ENCODE measurements around the gene PHLPP1.
"Not testable (repeated sequence)": the region's sequence is repeated elsewhere in the genome, so short reads cannot be mapped to it uniquely, and the experiment has no call there.

The PHLPP1 gene
- total RNA-seq: 6.2 to 30.5 (median 18.5) reads per million in 17 experiments

DNA sequence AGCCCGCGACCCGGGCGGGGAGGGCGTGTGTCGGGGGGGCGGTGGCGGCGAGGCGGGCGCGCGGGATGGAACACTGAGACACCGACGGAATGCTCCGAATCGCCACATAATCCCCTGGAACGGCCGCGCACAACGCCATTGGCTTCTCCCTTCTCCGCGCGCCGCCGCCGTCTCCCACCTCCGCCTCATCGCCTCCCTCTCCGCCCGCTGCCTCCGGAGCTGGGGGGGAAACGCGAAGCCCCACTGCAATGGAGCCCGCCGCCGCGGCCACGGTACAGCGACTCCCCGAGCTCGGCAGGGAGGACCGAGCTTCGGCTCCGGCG lies at the start of gene PHLPP1:
Gene PHLPP1, plus strand, starts transcription at position 106 of the 323 bp plus-strand sequence. Its CDS starts 143 bp downstream, at position 249.
- DNase-seq: no peak

DNA sequence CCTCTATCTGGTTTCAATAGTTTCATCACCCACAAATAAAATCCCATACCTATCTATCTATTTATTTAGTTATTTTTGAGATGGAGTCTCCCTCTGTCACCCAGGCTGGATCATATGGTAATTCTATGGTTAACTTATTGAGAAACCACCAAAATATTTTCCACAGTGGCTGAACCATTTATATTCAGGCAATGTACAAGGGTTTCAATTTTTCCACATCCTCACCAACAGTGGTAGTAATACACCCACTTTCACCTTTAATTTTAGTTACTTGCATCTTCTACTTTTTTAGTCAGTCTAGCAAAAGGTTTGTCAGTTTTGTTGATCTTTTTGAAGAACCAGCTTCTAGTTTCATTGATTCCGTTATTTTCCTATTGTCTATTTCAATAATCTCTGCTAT lies 46.1 kb upstream of the PHLPP1 start:
- DNase-seq: no peak

DNA sequence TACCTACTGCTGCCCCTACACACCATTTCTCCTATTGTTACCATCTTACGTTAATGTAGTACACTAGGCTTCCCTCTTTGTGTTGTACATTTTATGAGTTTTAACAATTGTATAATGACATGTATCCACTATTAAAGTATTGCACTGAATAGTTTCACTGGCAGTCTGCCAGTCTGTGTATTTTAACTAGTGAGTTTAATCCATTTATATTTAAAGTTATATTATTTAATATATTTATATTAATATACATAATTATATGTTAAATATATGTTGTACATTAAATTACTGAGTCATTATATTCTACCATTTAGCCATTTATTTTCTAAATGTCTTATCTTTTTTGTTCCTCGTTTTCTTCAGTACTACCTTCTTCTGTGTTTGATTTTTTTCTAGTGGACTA lies 44.8 kb upstream of the PHLPP1 start:
- no peak for DNase-seq

DNA sequence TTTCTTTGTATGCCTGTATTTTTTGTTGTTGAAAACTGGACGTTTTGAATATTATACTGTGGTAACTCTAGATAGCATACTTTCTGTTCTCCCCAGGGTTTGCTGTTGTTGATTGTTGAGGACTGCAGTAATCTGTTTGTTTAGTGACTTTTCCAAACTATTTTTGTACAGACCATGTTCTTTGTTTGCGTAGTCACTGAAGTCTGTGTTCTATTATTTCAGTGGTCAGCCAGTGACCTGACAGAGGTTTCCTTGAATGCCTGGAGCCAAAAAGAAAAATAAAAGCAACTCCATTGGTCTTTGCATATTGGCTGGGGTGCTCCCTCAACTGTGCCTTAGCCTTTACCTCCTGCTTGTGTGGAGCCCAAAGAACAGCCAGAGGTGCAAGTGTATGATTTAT lies 42.7 kb upstream of the PHLPP1 start:
- DNase-seq: no peak

DNA sequence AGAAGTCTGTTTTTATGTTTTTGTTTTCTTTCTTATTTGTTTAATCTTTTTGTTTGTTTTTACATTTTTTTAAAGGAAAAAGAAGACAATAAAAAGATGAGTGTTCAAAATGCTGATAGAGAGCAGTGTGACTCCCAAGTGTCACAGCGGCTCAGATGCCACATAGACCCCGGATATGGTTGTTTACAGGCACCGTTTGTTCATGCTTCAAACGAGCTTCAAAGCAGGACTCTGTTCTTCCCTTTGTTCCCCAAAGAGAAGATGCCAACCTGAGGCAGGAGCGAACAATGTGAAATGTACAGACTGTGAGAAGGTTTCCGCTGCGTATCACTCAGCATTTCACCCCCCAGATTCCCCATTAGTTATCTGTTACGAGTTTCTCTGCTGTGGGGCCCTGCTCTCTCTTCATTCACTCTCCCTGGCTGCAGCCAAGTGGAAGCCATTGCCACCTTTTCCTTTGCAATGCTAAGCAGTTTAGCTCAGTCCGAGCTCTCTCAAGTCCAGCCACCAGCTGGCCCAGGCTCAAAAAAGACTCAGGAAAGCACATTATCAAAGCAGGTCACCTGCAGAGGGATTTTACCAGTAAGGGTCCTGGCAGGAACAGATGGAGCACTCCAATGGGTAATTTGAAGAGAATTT lies 36.4 kb upstream of the PHLPP1 start:
- DNase-seq: no peak

DNA sequence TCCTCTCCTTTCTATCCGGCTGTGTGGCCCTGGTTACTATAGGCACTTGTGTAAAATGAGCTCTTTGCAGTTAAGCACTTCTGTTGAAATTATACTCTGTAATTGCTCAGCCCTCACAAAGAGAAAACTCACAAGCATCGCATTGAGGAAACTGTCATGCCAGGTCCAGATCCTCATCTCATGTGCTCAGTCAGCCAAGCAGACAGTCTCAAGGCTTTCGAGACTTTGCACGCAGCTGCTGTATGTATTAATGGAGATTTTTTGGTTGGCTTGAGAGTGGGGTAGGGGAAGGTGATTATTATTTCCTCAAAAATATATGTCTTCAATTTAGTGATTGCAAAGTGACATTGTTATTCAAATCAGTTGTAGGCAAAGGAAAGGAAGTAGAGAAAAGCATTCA lies 33.0 kb upstream of the PHLPP1 start:
- no peak for DNase-seq

DNA sequence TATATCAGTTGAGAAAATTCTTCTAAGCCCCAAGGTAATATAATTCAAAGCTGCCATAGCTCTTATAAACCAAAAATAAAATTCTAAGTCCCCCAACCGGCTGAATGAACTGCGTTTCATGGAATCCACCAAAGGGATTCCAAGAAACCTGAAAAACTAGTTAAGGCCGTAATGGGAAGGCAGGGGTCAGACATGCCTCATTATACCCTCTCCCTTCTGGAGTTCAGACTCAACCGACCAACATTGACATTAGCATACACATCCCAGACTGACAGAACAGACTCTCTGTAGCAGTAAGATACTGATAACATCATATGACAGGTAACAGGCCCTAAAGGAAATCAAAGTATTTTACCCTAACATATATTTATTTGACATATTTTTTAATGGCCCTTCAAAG lies 31.4 kb upstream of the PHLPP1 start:
- DNase-seq: no peak

DNA sequence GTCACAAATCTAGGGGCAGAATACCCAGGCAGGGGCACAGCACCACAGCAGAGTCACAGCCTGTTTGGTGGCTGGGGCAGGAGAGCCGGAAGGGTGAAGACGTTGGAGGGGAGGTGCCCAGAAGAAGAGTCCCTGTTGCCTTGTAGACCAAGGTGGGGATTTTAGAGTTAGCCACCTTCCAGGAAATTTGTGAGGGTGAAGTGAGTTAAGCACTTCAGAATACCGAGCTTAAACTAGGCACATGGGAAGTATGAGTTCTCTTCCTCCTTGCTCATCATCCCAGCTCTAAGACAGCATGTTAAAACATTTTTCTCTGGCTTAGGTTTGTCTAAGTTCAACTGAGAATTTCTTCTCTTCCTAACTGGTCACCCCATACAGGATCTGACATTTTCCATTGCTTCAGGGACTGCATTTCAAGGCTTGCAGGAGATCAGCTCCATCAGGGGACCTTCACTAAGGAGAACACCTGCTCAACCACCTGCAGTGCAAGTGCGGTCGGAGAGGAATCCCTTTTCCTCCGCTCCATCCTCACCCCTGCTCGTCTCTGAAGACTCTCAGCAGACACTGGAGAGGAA lies 26.5 kb upstream of the PHLPP1 start:
- no peak for DNase-seq

DNA sequence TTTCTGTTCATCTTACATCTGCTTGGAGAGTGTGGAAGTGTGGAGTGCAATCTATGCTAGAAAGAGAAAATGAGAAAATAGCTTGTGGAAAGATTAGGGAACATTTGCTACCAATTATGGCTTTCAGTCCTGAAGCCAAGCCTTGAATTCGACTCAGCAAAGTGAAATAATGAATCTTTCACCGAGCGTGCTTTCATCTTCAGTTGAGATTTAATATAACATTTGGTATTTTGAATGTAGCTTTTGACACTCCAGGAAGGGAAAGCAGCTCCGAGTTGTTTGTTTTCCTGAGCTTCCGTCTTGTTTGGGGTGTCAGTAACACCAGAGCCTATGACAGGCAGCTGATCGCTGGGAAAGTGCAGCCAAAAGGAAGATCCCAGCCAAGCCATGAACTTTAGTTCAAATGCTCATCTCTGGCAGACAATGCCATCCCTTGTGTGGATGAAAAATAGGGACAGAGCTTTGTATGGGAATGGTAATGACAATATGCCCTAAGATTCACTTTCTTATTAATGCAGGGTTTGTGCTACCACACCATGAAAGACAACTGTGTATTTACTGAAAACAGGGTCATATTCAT lies 25.0 kb upstream of the PHLPP1 start:
- DNase-seq: no peak

DNA sequence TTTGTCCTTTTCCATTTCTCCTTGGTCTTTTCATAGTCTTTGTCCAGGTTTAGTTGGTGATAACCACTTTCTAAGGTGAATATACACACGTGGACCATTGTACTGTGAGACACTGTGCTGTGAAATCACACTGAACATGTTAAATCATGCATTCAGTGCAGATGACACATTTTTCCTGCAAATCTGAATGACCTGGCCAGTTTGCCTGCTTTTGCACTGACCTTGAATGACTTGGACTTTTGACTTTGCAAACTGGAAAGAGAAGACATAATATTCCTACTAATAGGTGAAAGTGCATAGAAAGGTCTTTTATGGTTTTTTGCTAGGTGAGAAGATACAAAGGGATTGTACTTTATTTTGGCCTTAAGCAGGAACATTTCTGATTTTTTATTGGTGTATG lies 21.7 kb upstream of the PHLPP1 start:
- DNase-seq: no peak

DNA sequence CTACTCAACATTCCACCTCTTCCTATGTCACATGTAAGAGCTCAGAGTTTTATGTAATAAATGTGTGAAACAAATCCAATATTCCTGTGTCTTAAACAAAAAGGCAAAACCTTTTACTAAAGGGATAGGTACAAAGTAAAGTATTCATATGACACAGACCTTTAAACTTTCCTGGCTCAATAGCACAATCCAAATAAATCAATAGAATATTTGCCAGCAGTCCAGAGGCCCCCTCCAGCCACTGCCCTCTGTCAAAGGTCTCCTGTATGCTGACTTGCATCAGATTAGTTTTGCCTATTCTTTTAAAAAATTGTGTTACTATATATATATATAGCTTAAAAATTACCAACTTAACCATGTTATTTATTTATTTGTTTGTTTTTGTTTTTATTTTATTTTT lies 17.7 kb upstream of the PHLPP1 start:
- no peak for DNase-seq

DNA sequence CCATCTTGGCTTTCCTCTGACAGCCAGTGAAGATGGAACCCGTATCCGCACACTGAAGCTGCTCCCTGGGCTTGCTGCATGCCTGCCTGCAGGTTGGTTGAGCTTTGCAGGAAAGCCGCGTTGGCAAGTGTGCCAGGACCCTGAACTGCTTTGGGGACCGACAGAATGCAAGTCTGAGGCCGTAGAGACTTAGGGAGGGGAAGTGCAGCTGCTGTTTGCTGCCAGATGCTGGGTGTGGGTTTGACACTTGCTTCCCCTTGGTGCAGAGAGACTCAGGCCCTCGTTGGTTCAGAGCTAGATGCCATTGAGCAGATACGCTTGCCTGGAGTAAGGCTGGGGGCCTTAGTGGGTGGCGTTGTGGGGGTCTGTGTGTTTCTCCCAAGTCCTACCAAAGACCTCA lies 13.1 kb upstream of the PHLPP1 start:
- peak; percentile 32 to 61 (median 54) for DNase-seq

DNA sequence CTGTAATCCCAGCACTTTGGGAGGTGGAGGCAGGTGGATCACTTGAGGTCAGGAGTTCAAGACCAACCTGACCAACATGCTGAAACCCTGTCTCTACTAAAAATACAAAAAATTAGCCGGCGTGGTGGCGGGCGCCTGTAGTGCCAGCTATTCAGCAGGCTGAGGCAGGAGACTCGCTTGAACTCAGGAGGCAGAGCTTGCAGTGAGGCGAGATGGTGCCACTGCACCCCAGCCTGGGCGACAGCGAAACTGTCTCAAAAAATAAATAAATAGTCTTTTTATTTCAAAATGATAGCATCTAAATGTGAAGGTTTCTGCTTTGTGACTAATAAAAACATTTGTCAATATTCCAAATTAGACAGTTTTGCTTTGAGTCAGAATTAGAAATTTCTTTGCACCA lies 8.5 kb upstream of the PHLPP1 start:
- DNase-seq: not testable (repeated sequence)

DNA sequence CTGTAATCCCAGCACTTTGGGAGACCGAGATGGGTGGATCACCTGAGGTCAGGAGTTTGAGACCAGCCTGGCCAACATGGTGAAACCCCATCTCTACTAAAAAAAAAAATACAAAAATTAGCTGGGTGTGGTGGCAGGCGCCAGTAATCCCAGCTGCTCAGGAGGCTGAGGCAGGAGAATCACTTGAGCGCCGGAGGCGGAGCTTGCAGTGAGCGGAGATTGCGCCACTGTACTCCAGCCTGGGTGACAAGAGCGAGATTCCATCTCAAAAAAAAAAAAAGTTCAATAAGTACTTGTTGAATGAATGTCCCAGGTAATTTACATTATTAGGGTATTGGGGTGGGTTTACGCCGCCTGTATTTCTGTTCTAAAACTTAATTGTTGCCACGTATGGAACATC lies 5.4 kb upstream of the PHLPP1 start:
- not testable (repeated sequence) for DNase-seq

DNA sequence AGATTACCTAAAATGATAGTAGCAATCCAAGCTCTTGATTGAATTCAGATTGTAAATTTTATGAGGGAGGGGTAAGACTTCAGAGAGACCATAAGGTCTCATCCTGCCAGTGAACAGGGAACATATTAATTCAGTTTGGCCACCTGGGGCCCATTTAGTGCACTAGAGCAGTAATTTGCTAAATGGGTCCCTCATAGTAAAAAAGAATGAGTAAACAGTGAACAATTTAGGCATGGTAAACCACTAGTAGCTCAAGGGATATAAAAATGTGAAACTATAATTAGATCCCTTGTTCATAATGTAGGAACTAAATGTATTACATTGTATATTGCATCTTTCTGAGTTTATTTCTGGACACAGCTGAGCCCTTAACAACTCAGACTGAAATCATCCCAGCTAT lies 4.9 kb upstream of the PHLPP1 start:
- no peak for DNase-seq

DNA sequence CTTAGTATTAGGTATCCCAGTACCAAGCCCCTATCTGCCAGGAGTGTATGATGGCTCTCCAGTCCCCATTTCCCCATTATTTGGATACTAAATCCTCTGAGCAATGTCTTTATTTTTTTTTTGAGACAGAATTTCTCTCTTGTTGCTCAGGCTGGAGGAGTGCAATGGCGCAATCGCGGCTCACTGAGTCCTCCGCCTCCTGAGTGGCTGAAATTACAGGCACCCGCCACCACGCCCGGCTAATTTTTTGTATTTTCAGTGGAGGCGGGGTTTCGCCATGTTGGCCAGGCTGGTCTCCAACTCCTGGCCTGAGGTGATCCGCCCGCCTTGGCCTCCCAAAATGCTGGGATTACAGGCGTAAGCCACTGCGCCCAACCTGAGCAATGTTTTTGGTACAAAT lies 3.6 kb upstream of the PHLPP1 start:
- DNase-seq: no peak

DNA sequence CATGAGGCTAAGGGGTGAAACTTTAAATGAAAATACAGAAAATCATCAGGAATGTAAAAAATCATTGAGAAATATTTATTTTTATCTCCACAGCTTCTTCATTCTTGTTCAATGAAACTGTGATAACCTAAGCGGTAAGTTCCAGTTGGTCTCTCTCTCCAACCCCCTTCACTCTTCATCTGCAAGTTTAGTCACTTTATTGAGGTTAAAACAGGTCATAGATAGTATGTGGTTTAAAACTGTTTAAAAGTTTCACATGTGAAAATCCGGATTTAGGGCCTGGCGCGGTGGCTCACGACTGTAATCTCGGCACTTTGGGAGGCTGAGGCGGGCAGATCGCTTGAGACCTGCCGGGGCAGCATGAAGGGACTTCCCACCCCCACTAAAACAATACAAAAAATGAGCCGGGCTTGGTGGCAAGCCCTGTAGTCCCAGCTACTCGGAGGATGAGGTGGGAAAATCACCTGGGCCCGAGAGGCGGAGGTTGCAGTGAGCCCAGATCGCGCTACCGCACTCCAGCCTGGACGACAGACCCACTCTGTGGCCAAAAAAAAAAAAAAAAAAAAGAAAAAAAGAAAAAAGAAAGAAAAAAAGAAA lies 1.6 kb upstream of the PHLPP1 start:
- DNase-seq: no peak

DNA sequence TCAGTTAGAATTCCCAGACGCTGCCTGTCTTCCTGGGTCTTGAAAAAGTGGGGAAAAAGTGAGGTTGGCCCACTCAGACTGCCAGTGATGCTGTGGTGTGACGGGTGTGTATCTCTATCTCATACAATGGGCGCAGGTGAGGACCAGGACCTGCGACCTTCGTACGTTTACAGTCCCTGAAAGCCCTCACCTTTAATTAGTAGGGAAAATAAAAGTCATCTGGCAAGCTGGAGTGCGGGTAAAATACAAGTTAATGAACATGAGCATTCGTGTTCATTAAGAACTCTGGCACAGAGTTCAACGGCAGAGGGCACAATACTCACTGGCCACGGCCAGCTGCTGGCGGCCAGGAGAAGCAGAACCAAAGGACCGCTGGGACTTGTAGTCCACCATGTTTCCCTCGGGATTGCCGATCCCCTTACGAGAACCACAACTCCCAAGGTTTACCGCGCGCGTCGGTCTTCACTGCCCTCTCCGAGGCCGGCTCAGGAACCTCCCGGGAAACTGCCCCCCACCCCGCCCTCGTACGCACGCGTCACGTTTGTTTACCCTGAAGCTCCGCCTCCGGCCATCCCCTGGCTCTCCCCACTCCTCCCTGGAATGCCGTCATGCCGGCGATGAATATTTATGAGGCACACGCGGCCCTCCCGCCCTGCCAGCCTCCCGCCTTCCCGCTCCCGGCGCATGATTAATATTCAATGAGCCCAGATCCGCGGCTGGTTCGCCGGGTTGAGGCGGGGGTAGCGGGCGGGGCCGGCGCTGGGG lies 488 bp upstream of the PHLPP1 start:
- peak; percentile 99 to 100 (median 100) for DNase-seq

DNA sequence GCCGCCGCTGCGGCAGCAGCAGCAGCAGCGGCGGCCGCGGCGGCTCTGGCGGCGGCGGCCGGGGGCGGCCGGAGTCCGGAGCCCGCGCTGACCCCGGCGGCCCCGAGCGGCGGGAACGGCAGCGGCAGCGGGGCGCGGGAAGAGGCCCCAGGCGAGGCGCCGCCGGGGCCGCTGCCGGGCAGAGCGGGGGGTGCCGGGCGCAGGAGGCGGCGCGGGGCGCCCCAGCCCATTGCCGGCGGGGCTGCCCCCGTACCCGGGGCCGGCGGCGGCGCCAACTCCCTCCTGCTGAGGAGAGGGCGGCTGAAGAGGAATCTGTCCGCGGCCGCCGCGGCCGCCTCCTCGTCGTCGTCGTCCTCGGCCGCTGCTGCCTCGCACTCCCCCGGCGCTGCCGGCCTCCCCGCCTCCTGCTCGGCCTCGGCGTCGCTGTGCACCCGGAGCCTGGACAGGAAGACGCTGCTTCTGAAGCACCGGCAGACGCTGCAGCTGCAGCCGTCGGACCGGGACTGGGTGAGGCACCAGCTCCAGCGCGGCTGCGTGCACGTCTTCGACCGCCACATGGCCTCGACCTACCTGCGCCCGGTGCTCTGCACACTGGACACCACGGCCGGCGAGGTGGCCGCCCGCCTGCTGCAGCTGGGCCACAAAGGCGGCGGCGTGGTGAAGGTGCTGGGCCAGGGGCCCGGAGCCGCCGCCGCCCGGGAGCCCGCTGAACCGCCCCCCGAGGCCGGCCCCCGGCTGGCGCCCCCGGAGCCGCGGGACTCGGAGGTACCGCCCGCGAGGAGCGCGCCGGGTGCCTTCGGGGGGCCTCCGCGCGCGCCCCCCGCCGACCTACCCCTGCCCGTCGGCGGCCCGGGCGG lies 646 bp downstream of the PHLPP1 start:
- DNase-seq: peak; percentile 64 to 83 (median 75)

DNA sequence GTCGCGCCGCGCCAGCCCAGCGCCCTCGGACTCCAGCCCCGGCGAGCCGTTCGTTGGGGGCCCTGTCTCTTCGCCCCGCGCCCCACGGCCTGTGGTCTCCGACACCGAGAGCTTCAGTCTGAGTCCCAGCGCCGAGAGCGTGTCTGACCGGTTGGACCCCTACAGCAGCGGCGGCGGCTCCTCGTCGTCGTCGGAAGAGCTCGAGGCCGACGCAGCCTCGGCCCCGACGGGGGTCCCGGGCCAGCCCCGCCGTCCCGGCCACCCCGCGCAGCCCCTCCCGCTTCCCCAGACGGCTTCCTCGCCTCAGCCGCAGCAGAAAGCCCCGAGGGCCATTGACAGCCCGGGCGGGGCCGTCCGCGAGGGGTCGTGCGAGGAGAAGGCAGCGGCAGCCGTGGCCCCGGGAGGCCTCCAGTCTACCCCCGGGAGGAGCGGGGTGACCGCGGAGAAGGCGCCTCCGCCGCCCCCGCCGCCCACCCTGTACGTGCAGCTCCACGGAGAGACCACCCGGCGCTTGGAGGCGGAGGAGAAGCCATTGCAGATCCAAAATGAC lies 1.4 kb downstream of the PHLPP1 start:
- DNase-seq: peak; percentile 40 to 72 (median 54)

DNA sequence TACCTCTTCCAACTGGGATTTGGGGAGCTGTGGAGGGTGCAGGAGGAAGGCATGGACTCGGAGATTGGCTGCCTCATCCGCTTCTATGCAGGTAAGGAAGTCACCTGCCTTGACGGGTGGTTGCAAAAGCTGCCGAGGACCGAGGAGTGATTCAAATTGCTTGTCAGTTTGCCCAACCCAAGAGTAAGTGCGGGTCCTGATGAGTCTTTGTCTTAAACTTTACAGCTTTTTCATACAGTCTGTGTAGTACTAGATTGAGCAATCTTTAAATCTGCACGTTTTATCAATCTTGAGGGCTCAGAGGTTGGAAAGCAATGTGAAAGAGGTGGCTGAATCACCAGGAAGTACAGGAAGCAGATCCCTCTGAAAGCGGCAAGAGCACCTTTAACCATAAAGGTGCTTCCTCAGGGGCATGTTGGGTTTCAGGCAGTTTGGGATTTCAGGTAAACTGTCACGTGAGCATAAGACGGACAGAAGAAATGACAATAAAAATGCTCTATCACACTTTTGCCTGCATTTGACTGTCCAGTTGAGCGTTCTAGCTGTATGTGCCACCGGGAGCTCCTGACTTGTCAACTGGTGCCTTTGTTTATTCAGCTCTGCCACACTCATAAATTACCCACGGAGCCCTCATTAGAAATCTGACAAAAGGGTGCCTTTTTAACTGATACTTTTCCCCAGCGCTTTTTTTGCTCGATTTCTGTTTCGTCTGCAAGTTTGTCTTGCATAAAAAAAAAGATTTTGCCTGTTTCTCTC lies 2.0 kb downstream of the PHLPP1 start:
- peak in 3 of 4 experiments; percentile 20 to 33 (median 29) for DNase-seq

Measured in suppressor macrophage (primary cell).